HEK293 (cell line): ENCODE data around the gene HOXB13.

ENCODE experiments used
- CTCF ChIA-PET: fragments of 350-600 bp; formaldehyde crosslinking; extraction: SDS; loops from one replicate; lab custom pipeline; 2021; ENCODE audit warnings: antibody characterized with exemption; lab: Yijun Ruan, JAX
- POLR2A ChIA-PET: fragments of 300-600 bp; formaldehyde crosslinking; extraction: SDS; loops from one replicate; lab custom pipeline; 2020; ENCODE audit warnings: antibody characterized with exemption, inconsistent platforms; lab: Yijun Ruan, JAX
- H3K27ac ChIP-seq: fragments of 200-500 bp; sonication (Bioruptor generic); 2 replicates; pipeline ENCODE4 v1.5.1; 2014; ENCODE audit warnings: low read depth, low read length, control low read depth, inconsistent platforms; ENCODE audit errors: extremely low read depth
- H3K36me3 ChIP-seq, 2 experiments: fragments of 200-500 bp in 1 of 2; sonication (Bioruptor generic) in 1 of 2; 1 replicate in 1 of 2; 2 replicates in 1 of 2; pipeline ENCODE4 v1.5.1; 2014 to 2017; ENCODE audit warnings: inconsistent platforms in 2 of 2, low read length in 2 of 2; ENCODE audit not compliant: control insufficient read depth in 2 of 2, insufficient read depth in 1 of 2
- H3K4me1 ChIP-seq: fragments of 200-500 bp; sonication (Bioruptor generic); 2 replicates; pipeline ENCODE4 v1.5.1; 2014; ENCODE audit warnings: mild to moderate bottlenecking, low read length, inconsistent platforms; ENCODE audit not compliant: control insufficient read depth, insufficient read depth
- H3K4me3 ChIP-seq: 2 replicates; pipeline ENCODE4 v1.5.1; 2011; ENCODE audit warnings: low read depth, mild to moderate bottlenecking, control low read depth, low read length, moderate library complexity
- H3K9me3 ChIP-seq: fragments of 200-500 bp; sonication (Bioruptor generic); 2 replicates; pipeline ENCODE4 v1.5.1; 2014; ENCODE audit warnings: low read depth, low read length, inconsistent platforms; ENCODE audit not compliant: control insufficient read depth, insufficient read depth
- BCL11A ChIP-seq: fragments of 450-650 bp; formaldehyde crosslinking; IDR thresholded peaks from 2 replicates; pipeline ENCODE4 v1.5.1; 2016; ENCODE audit warnings: low read depth, missing biosample characterization, missing genetic modification characterization
- BCL11B ChIP-seq: fragments of 450-650 bp; formaldehyde crosslinking; IDR thresholded peaks from 2 replicates; pipeline ENCODE4 v1.5.1; 2016; ENCODE audit warnings: low read depth, missing biosample characterization, missing genetic modification characterization
- PRDM2 ChIP-seq: fragments of 450-650 bp; formaldehyde crosslinking; IDR thresholded peaks from 2 replicates; pipeline ENCODE4 v1.5.1; 2016; ENCODE audit warnings: missing biosample characterization, missing genetic modification characterization, borderline replicate concordance
- RBAK ChIP-seq: fragments of 450-650 bp; formaldehyde crosslinking; IDR thresholded peaks from 2 replicates; pipeline ENCODE4 v1.5.1; 2016; ENCODE audit warnings: missing biosample characterization, missing genetic modification characterization
- ZBTB6 ChIP-seq: fragments of 450-650 bp; formaldehyde crosslinking; IDR thresholded peaks from 2 replicates; pipeline ENCODE4 v1.5.1; 2017; ENCODE audit warnings: missing biosample characterization, missing genetic modification characterization
- ZNF148 ChIP-seq: fragments of 450-650 bp; formaldehyde crosslinking; IDR thresholded peaks from 2 replicates; pipeline ENCODE4 v1.5.0; 2017; ENCODE audit warnings: missing biosample characterization, missing genetic modification characterization, borderline replicate concordance
- ZNF169 ChIP-seq: fragments of 450-650 bp; formaldehyde crosslinking; IDR thresholded peaks from 2 replicates; pipeline ENCODE4 v1.5.1; 2016; ENCODE audit warnings: missing biosample characterization, missing genetic modification characterization
- ZNF221 ChIP-seq: fragments of 450-650 bp; formaldehyde crosslinking; IDR thresholded peaks from 2 replicates; pipeline ENCODE4 v1.5.1; 2017; ENCODE audit warnings: missing biosample characterization, missing genetic modification characterization, borderline replicate concordance
- ZNF248 ChIP-seq: fragments of 450-650 bp; formaldehyde crosslinking; IDR thresholded peaks from 2 replicates; pipeline ENCODE4 v1.5.1; 2017; ENCODE audit warnings: missing biosample characterization, missing genetic modification characterization
- ZNF266 ChIP-seq: fragments of 450-650 bp; formaldehyde crosslinking; IDR thresholded peaks from 2 replicates; pipeline ENCODE4 v1.5.1; 2016; ENCODE audit warnings: missing biosample characterization, missing genetic modification characterization, low read depth
- ZNF341 ChIP-seq: fragments of 450-650 bp; formaldehyde crosslinking; IDR thresholded peaks from 2 replicates; pipeline ENCODE4; 2016; ENCODE audit warnings: low read depth, missing biosample characterization, missing genetic modification characterization
- ZNF510 ChIP-seq: fragments of 450-650 bp; formaldehyde crosslinking; IDR thresholded peaks from 2 replicates; pipeline ENCODE4 v1.5.1; 2018; ENCODE audit warnings: mild to moderate bottlenecking, missing genetic modification characterization, missing biosample characterization; ENCODE audit not compliant: insufficient replicate concordance
- ZNF624 ChIP-seq: fragments of 450-650 bp; formaldehyde crosslinking; IDR thresholded peaks from 2 replicates; pipeline ENCODE4 v1.5.1; 2017; ENCODE audit warnings: missing biosample characterization, missing genetic modification characterization
- ZNF629 ChIP-seq: fragments of 450-650 bp; formaldehyde crosslinking; IDR thresholded peaks from 2 replicates; pipeline ENCODE4 v1.5.1; 2017; ENCODE audit warnings: missing biosample characterization, missing genetic modification characterization
- ZNF654 ChIP-seq: fragments of 450-650 bp; formaldehyde crosslinking; IDR thresholded peaks from 2 replicates; pipeline ENCODE4 v1.5.1; 2016; ENCODE audit warnings: low read depth, missing biosample characterization, missing genetic modification characterization
- ZNF785 ChIP-seq: fragments of 450-650 bp; formaldehyde crosslinking; IDR thresholded peaks from 2 replicates; pipeline ENCODE4 v1.5.1; 2016; ENCODE audit warnings: missing biosample characterization, missing genetic modification characterization
- ZNF830 ChIP-seq: fragments of 450-650 bp; IDR thresholded peaks from 2 replicates; pipeline ENCODE4 v1.5.0; 2018; ENCODE audit warnings: missing biosample characterization, missing genetic modification characterization, low read depth, mild to moderate bottlenecking, moderate library complexity
- ZNF837 ChIP-seq: fragments of 450-650 bp; formaldehyde crosslinking; IDR thresholded peaks from 2 replicates; pipeline ENCODE4 v1.5.1; 2016; ENCODE audit warnings: missing biosample characterization, missing genetic modification characterization

The HOXB13 gene

GRCh38 chr17:48721009-48721402 lies 7.5 kb downstream of the HOXB13 start:
- ChIA-PET POLR2A (no interaction called here), CTCF (interaction anchor here (0.5 to 14.1 kb wide), 9 partner anchors 9 to 158 kb away, joined by 3 to 246 read pairs (median 5); no protein-coding TSS in a partner anchor)
- no peaks in the 10 kb centered on the region for H3K4me1 ChIP-seq

More at GRCh38 chr17:48721009-48721402, 7.5 kb downstream of the HOXB13 start:
- Histone ChIP-seq H3K4me3 (no peak overlapping the region), H3K9me3 (no peaks in the 10 kb centered on the region), H3K36me3 (peaks cover 0 to 13% of the 10 kb centered on the region in 2 experiments; a peak in 1 of 3 replicates)
- no peak for TF ChIP-seq ZNF341
- no peak for TF ChIP-seq BCL11A (tag by site-specific recombination)
- no peak for TF ChIP-seq ZNF629 (tag by site-specific recombination)
- TF ChIP-seq ZNF169 (tag by site-specific recombination), result no peak
- no peak for TF ChIP-seq ZNF510 (tag by site-specific recombination)
- no peak for TF ChIP-seq ZNF785 (tag by site-specific recombination)
- TF ChIP-seq ZNF148, result no peak
- no peak for TF ChIP-seq PRDM2
- TF ChIP-seq ZBTB6, result no peak
- no peak for TF ChIP-seq BCL11B (tag by site-specific recombination)
- TF ChIP-seq ZNF837 (tag by site-specific recombination), result no peak
- no peak for TF ChIP-seq ZNF654
- TF ChIP-seq ZNF624 (tag by site-specific recombination), result no peak
- TF ChIP-seq RBAK (tag by site-specific recombination), result no peak
- TF ChIP-seq ZNF248 (tag by site-specific recombination), result no peak
- no peak for TF ChIP-seq ZNF830 (tag by site-specific recombination)
- TF ChIP-seq ZNF221, result no peak
- no peak for TF ChIP-seq ZNF266 (tag by site-specific recombination)
- TF ChIP-seq, all 188 proteins: peak for 0
- H3K27ac ChIP-seq, result no peak overlapping the region
